MCF 10A (cell line): Measurements from ENCODE around the gene DCST1. TPM values are rescaled to one million over a fixed set of nuclear protein-coding genes. Genes with fewer than 3 reads are reported as not detected.
A peak's percentile ranks its signal among the peaks of the same experiment; 100 is the strongest.

Experiments
- BruUV-seq: library from RNA; stranded (reverse); fragments of 400-500 nt; replicated peaks from 2 replicates; lab custom pipeline; 2021; lab: Mats Ljungman, UMichigan
- CTCF ChIA-PET: fragments of 300-600 bp; sonication (Branson Sonifier 250); formaldehyde crosslinking; extraction: SDS; loops from one replicate; lab custom pipeline; 2021; ENCODE audit warnings: antibody characterized with exemption, inconsistent platforms; lab: Yijun Ruan, JAX
- POLR2A ChIA-PET: fragments of 300-600, 350-650 bp; sonication (Branson Sonifier 250); formaldehyde crosslinking; extraction: SDS; loops from one replicate; lab custom pipeline; 2020; ENCODE audit warnings: antibody characterized with exemption, inconsistent platforms; lab: Yijun Ruan, JAX
- DNase-seq: peaks from one replicate; pipeline ENCODE4 v3.0.0-alpha.2; 2018; ENCODE audit not compliant: unreplicated experiment
- H3K27ac Mint-ChIP-seq: one replicate; pipeline ENCODE4 v1.8.0; 2022; ENCODE audit warnings: mild to moderate bottlenecking, low read depth, mixed read lengths; ENCODE audit not compliant: unreplicated experiment
- H3K27me3 Mint-ChIP-seq: one replicate; pipeline ENCODE4 v1.8.0; 2022; ENCODE audit warnings: mixed read lengths; ENCODE audit not compliant: insufficient read depth, unreplicated experiment
- H3K36me3 Mint-ChIP-seq: one replicate; pipeline ENCODE4 v1.8.0; 2022; ENCODE audit warnings: mild to moderate bottlenecking, moderate library complexity, mixed read lengths; ENCODE audit not compliant: insufficient read depth, unreplicated experiment
- H3K4me1 Mint-ChIP-seq: one replicate; pipeline ENCODE4 v1.8.0; 2022; ENCODE audit warnings: mixed read lengths; ENCODE audit not compliant: insufficient read depth, unreplicated experiment
- H3K4me3 Mint-ChIP-seq: one replicate; pipeline ENCODE4 v1.8.0; 2022; ENCODE audit warnings: mild to moderate bottlenecking, moderate library complexity, mixed read lengths; ENCODE audit not compliant: unreplicated experiment
- H3K9me3 Mint-ChIP-seq: one replicate; pipeline ENCODE4 v1.8.0; 2022; ENCODE audit warnings: mixed read lengths; ENCODE audit not compliant: unreplicated experiment
- CTCF ChIP-seq: fragments of 200-600 bp; IDR thresholded peaks from one replicate; pipeline ENCODE4 v1.8.0; 2022; ENCODE audit warnings: antibody characterized with exemption, mild to moderate bottlenecking; ENCODE audit not compliant: unreplicated experiment
- intact Hi-C: fragments of 100-400 bp; cut with micrococcal nuclease; formaldehyde crosslinking; loops from 2 replicates; pipeline ENCODE4 v1.14.1; 2022
- total RNA-seq: library from RNA; stranded (reverse); gene quantifications from 2 replicates; pipeline ENCODE4 v1.2.3, GENCODE V29; 2022

The DCST1 gene
- total RNA-seq, 1 experiment from 2014 or later = 0.21 TPM

- H3K9me3 Mint-ChIP-seq = no peaks in the 10 kb centered on the region
- ChIA-PET CTCF (interaction anchor here (0.5 to 3.6 kb wide), 7 partner anchors 13 to 599 kb away, joined by 3 to 27 read pairs (median 3); no protein-coding TSS in a partner anchor), POLR2A (interaction anchor here (0.7 to 5.5 kb wide), 3 partner anchors 9 to 466 kb away, joined by 3 to 41 read pairs (median 6); partner anchors contain the start of gene EFNA4)
- H3K4me1 Mint-ChIP-seq = peaks cover 18% of the 10 kb centered on the region
- no peak for TF ChIP-seq CTCF
- intact Hi-C loops = no loop called here
- no peak overlapping the region for H3K4me3 Mint-ChIP-seq
- peaks cover 18% of the 10 kb centered on the region for H3K36me3 Mint-ChIP-seq
- BruUV-seq = no TSS peak
- H3K27ac Mint-ChIP-seq = no peak overlapping the region
- DNase-seq = no peak
- no peaks in the 10 kb centered on the region for H3K27me3 Mint-ChIP-seq
Observed at GRCh38 chr1:155073377-155074242, 40.0 kb downstream of the DCST1 start.

GRCh38 chr1:155075535-155075934 is 41.9 kb downstream of the DCST1 start:
- TF ChIP-seq CTCF = no peak
- DNase-seq = no peak
- POLR2A ChIA-PET = interaction anchor here (0.6 to 5.5 kb wide), 10 partner anchors 9 to 469 kb away, joined by 3 to 41 read pairs (median 5); partner anchors contain the start of genes ADAM15, EFNA4 and SLC50A1
- intact Hi-C loops = no loop called here
- H3K9me3 Mint-ChIP-seq = no peaks in the 10 kb centered on the region
- peaks cover 16% of the 10 kb centered on the region for H3K27me3 Mint-ChIP-seq
- H3K27ac Mint-ChIP-seq = no peak overlapping the region
- CTCF ChIA-PET = interaction anchor here (1.2 to 3.6 kb wide), 7 partner anchors 9 to 120 kb away, joined by 3 to 29 read pairs (median 13); partner anchors contain the start of genes ADAM15 and PBXIP1
- no peak overlapping the region for H3K4me3 Mint-ChIP-seq
- BruUV-seq = no TSS peak
- H3K4me1 Mint-ChIP-seq = peaks cover 31% of the 10 kb centered on the region
- H3K36me3 Mint-ChIP-seq = peaks cover 7% of the 10 kb centered on the region

- TF ChIP-seq CTCF = no peak
- Mint-ChIP-seq H3K9me3 (no peaks in the 10 kb centered on the region), H3K27ac (no peak overlapping the region), H3K27me3 (peaks cover 22% of the 10 kb centered on the region), H3K36me3 (peaks cover 6% of the 10 kb centered on the region), H3K4me3 (no peak overlapping the region), H3K4me1 (peaks cover 31% of the 10 kb centered on the region)
- intact Hi-C loops = no loop called here
- no peak for DNase-seq
- CTCF ChIA-PET = interaction anchor here (0.9 to 3.6 kb wide), 9 partner anchors 8 to 120 kb away, joined by 3 to 29 read pairs (median 9); partner anchors contain the start of genes ADAM15 and PBXIP1
- POLR2A ChIA-PET = interaction anchor here (0.7 to 5.5 kb wide), 6 partner anchors 8 to 184 kb away, joined by 3 to 41 read pairs (median 5); partner anchors contain the start of genes ADAM15, EFNA4 and SLC50A1
- BruUV-seq = no TSS peak
Observed at GRCh38 chr1:155076371-155076770, 42.7 kb downstream of the DCST1 start.

- H3K9me3 Mint-ChIP-seq = no peaks in the 10 kb centered on the region
- ChIA-PET CTCF (interaction anchor here (0.7 to 3.6 kb wide), 7 partner anchors 9 to 33 kb away, joined by 3 to 29 read pairs (median 5); partner anchors contain the start of gene ADAM15), POLR2A (interaction anchor here (0.6 to 5.5 kb wide), 5 partner anchors 13 to 170 kb away, joined by 3 to 41 read pairs (median 13); partner anchors contain the start of genes ADAM15, EFNA4 and KRTCAP2)
- no peak overlapping the region for H3K27ac Mint-ChIP-seq
- BruUV-seq = no TSS peak
- H3K4me1 Mint-ChIP-seq = peaks cover 31% of the 10 kb centered on the region
- H3K27me3 Mint-ChIP-seq = peaks cover 30% of the 10 kb centered on the region
- DNase-seq = no peak
- no peaks in the 10 kb centered on the region for H3K36me3 Mint-ChIP-seq
- peak overlapping the region; percentile 77 for H3K4me3 Mint-ChIP-seq
- no peak for TF ChIP-seq CTCF
- intact Hi-C loops = no loop called here
Observed at GRCh38 chr1:155077346-155077745, 43.7 kb downstream of the DCST1 start.
